NT2/D1 (cell line): ENCODE results near the gene GNG4.

Experiments
- DNase-seq: peaks from one replicate; pipeline ENCODE4 v3.0.0-alpha.2; 2011; ENCODE audit warnings: low read depth, low spot score
- H3K27me3 ChIP-seq: 2 replicates; pipeline ENCODE4 v1.6.0; 2011; ENCODE audit warnings: mild to moderate bottlenecking; ENCODE audit not compliant: insufficient read length, insufficient read depth
- H3K36me3 ChIP-seq: 2 replicates; pipeline ENCODE4 v1.6.1; 2011; ENCODE audit warnings: mild to moderate bottlenecking, low read length, mixed read lengths; ENCODE audit not compliant: insufficient read depth, insufficient read length
- H3K4me1 ChIP-seq: 2 replicates; pipeline ENCODE4 v1.5.1; 2011; ENCODE audit not compliant: insufficient read depth, insufficient read length
- H3K4me3 ChIP-seq: 2 replicates; pipeline ENCODE4 v1.5.1; 2011; ENCODE audit warnings: low read depth; ENCODE audit not compliant: insufficient read length
- H3K9ac ChIP-seq: 2 replicates; pipeline ENCODE4 v1.6.0; 2011; ENCODE audit warnings: low read depth; ENCODE audit not compliant: insufficient read length
- H3K9me3 ChIP-seq: 2 replicates; pipeline ENCODE4 v1.5.1; 2011; ENCODE audit warnings: mild to moderate bottlenecking, low read length; ENCODE audit not compliant: insufficient read depth
- SUZ12 ChIP-seq: IDR thresholded peaks from 2 replicates; pipeline ENCODE4 v1.6.1; 2011; ENCODE audit not compliant: insufficient read length, insufficient read depth; ENCODE audit errors: extremely low read depth
- YY1 ChIP-seq: IDR thresholded peaks from 2 replicates; pipeline ENCODE4 v1.6.1; 2011; ENCODE audit not compliant: insufficient read length, insufficient read depth
- ZNF274 ChIP-seq: IDR thresholded peaks from 2 replicates; pipeline ENCODE4 v1.6.1; 2011; ENCODE audit warnings: mild to moderate bottlenecking, low read depth, low read length

GNG4 gene

GRCh38 chr1:235635938-235636662 is 13.5 kb downstream of the GNG4 start:
- Histone ChIP-seq H3K36me3 (no peaks in the 10 kb centered on the region), H3K4me3 (no peak overlapping the region), H3K27me3 (no peaks in the 10 kb centered on the region), H3K9me3 (no peaks in the 10 kb centered on the region), H3K9ac (no peak overlapping the region), H3K4me1 (peaks cover 13% of the 10 kb centered on the region)
- TF ChIP-seq ZNF274, result no peak
- TF ChIP-seq SUZ12, result no peak
- DNase-seq, result no peak

GRCh38 chr1:235632506-235633401 is 16.8 kb downstream of the GNG4 start:
- no peak for DNase-seq
- H3K4me1 ChIP-seq, result peaks cover 6% of the 10 kb centered on the region
- H3K9ac ChIP-seq, result no peak overlapping the region
- H3K27me3 ChIP-seq, result no peaks in the 10 kb centered on the region
- no peak overlapping the region for H3K4me3 ChIP-seq
- no peaks in the 10 kb centered on the region for H3K36me3 ChIP-seq
- no peak for TF ChIP-seq ZNF274
- H3K9me3 ChIP-seq, result no peaks in the 10 kb centered on the region

- no peak for DNase-seq
- no peak for TF ChIP-seq YY1
- TF ChIP-seq SUZ12, result no peak
- TF ChIP-seq ZNF274, result no peak
Observed at GRCh38 chr1:235631816-235632215, 17.8 kb downstream of the GNG4 start.

GRCh38 chr1:235628316-235629005 is 21.1 kb downstream of the GNG4 start:
- Histone ChIP-seq H3K4me1 (peaks cover 9% of the 10 kb centered on the region), H3K9me3 (no peaks in the 10 kb centered on the region), H3K27me3 (no peaks in the 10 kb centered on the region), H3K4me3 (no peak overlapping the region), H3K36me3 (no peaks in the 10 kb centered on the region), H3K9ac (no peak overlapping the region)
- DNase-seq, result no peak
- TF ChIP-seq SUZ12 (no peak), ZNF274 (no peak), YY1 (no peak)

More at GRCh38 chr1:235631816-235632215, 17.8 kb downstream of the GNG4 start:
- Histone ChIP-seq H3K4me1 (peaks cover 6% of the 10 kb centered on the region), H3K9me3 (no peaks in the 10 kb centered on the region), H3K9ac (no peak overlapping the region), H3K27me3 (no peaks in the 10 kb centered on the region), H3K4me3 (no peak overlapping the region), H3K36me3 (no peaks in the 10 kb centered on the region)

GRCh38 chr1:235625831-235626230 is 23.8 kb downstream of the GNG4 start:
- no peak overlapping the region for H3K9ac ChIP-seq
- no peaks in the 10 kb centered on the region for H3K27me3 ChIP-seq
- H3K36me3 ChIP-seq, result no peaks in the 10 kb centered on the region
- H3K4me1 ChIP-seq, result peaks cover 5% of the 10 kb centered on the region
- H3K4me3 ChIP-seq, result no peak overlapping the region
- no peaks in the 10 kb centered on the region for H3K9me3 ChIP-seq
- TF ChIP-seq ZNF274, result no peak
- TF ChIP-seq YY1, result no peak
- no peak for TF ChIP-seq SUZ12
- no peak for DNase-seq

GRCh38 chr1:235625340-235625739 is 24.2 kb downstream of the GNG4 start:
- H3K4me3 ChIP-seq, result no peak overlapping the region
- H3K4me1 ChIP-seq, result peaks cover 3% of the 10 kb centered on the region
- no peaks in the 10 kb centered on the region for H3K27me3 ChIP-seq
- DNase-seq, result no peak
- H3K36me3 ChIP-seq, result no peaks in the 10 kb centered on the region
- no peaks in the 10 kb centered on the region for H3K9me3 ChIP-seq
- TF ChIP-seq ZNF274 (no peak), SUZ12 (no peak), YY1 (no peak)
- H3K9ac ChIP-seq, result no peak overlapping the region

GRCh38 chr1:235624721-235625333 is 24.8 kb downstream of the GNG4 start:
- Histone ChIP-seq H3K4me3 (no peak overlapping the region), H3K4me1 (peaks cover 3% of the 10 kb centered on the region), H3K9ac (no peak overlapping the region), H3K27me3 (no peaks in the 10 kb centered on the region), H3K36me3 (no peaks in the 10 kb centered on the region), H3K9me3 (no peaks in the 10 kb centered on the region)
- TF ChIP-seq YY1 (no peak), ZNF274 (no peak), SUZ12 (no peak)
- no peak for DNase-seq
